GM12873 (cell line): ENCODE results near the gene COL27A1.

Experiments
- CTCF ChIP-seq: IDR thresholded peaks from 2 replicates; pipeline ENCODE4 v1.5.1; 2012; ENCODE audit warnings: low read depth, mild to moderate bottlenecking, moderate library complexity, low read length, control low read depth; ENCODE audit not compliant: insufficient read depth; ENCODE audit errors: missing control alignments

Gene COL27A1

GRCh38 chr9:114193090-114193489 is 37.8 kb downstream of the COL27A1 start:
- no peak for TF ChIP-seq CTCF

- no peak for TF ChIP-seq CTCF
Observed at GRCh38 chr9:114196117-114196516, 40.8 kb downstream of the COL27A1 start.

GRCh38 chr9:114196979-114197622 is 41.8 kb downstream of the COL27A1 start:
- no peak for TF ChIP-seq CTCF

GRCh38 chr9:114198249-114199040 is 43.1 kb downstream of the COL27A1 start:
- TF ChIP-seq CTCF = no peak

GRCh38 chr9:114200721-114201300 is 45.5 kb downstream of the COL27A1 start:
- no peak for TF ChIP-seq CTCF

- TF ChIP-seq CTCF = no peak
Observed at GRCh38 chr9:114202396-114202795, 47.1 kb downstream of the COL27A1 start.

GRCh38 chr9:114202849-114203248 is 47.5 kb downstream of the COL27A1 start:
- no peak for TF ChIP-seq CTCF
